HG03159 (cell line): Measurements from ENCODE around the gene ZNF714.
"Not testable (repeated sequence)": the region's sequence is repeated elsewhere in the genome, so short reads cannot be mapped to it uniquely, and the experiment has no call there.

Experiments
- ATAC-seq: cut with Tn5 transposase; IDR thresholded peaks from one replicate; pipeline ENCODE4 v1.9.1; 2021; ENCODE audit warnings: mild to moderate bottlenecking, moderate library complexity; ENCODE audit not compliant: unreplicated experiment

ZNF714 gene

DNA sequence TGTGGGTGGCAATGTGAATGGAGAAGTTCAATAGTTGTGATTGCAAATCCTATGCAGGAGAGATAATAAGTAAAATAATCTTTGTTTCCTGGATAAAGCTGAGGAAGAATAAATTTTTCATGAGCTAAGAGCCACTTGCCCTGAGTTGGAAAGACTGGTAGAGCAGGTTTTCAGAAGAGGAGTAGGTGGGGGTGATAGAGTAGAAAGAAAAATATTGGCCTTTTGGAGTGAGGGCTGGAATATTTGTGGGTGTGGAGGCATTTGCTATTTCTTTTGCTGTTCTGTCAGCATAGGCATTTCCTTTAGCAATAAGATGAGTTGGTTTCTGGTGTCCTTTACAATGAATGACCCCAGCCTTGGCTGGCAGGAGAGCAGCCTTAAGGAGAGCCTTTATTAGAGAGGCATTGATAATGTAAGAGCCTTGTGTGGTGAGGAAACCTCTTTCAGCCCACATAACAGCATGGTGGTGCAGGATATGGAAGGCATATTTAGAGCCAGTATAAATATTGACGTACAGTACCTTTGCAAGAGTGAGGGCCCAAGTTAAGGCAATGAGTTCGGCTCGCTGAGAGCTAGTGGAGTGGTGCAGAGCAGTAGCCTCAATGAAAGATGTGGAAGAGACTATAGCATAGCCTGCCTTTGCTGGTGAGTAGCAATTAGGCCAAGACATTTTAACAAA is 48.2 kb downstream of the ZNF714 start:
- no peak for ATAC-seq

DNA sequence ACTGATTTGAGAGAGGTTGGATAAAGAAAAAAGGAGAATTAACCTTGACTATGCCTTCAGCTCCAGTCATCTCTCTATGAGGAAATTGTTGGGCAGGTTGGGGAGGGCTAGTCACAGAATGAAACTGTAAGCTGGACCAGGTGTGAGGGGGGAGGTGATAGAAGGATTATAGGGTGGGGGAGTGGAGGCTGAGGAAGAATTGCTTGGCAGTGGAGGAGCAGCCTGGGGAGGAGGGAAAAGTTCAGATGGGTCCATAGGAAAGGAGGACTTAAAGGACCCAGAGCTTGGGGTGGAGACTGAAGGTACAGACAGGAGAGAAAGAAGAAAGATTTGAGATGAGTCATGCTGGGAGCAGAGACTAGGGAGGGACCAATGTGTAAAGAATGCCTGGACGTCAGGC is 51.6 kb downstream of the ZNF714 start:
- no peak for ATAC-seq

GRCh38 chr19:21134934-21135366 is 52.9 kb downstream of the ZNF714 start:
- ATAC-seq = no peak

DNA sequence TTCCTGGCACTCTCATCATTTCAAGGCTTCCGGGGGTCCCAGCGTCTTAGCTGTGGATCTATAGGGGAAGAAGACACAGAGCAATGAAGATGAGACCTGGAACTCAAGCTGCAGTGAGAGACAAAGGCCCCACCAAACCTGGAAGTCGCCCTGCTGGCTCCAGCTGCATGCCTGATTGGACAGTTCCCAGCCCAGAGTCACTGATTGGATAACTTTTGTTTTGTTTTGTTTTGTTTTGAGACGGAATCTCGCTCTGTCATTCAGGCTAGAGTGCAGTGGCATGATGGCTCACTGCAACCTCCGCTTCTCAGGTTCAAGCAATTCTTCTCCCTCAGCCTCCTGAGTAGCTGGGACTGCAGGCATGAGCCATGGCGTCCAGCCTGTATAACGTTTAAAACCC is 53.4 kb downstream of the ZNF714 start:
- no peak for ATAC-seq

- no peak for ATAC-seq
Observed at GRCh38 chr19:21138130-21138529, 56.1 kb downstream of the ZNF714 start.

DNA sequence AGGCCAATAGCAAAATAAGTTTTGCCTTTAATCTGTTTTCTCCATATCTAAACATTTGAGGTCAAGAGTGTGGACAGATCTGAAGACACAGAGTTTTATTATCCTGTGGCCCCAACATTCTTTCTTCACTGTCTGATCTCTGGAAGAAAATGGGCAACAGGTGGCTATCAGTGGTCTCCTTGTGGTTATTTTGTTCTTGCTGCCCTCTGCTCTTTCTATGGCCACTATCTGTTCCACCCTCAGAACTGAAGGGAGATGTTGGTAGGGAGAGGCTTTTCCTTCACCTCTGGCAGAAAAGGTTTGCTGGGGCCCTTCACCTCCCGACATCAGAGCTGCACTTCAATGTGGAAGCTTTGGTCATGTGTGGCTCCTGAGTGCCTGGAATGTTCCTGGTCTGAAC is 59.0 kb downstream of the ZNF714 start:
- not testable (repeated sequence) for ATAC-seq

- peak; percentile 99 for ATAC-seq
Observed at GRCh38 chr19:21141787-21142464, 59.9 kb downstream of the ZNF714 start, which contains the start of gene ZNF431. Gene ZNF431 (plus strand): TSS chr19:21142040. CDS start chr19:21142184, 144 bp downstream.

- ATAC-seq = no peak
Observed at GRCh38 chr19:21143428-21143827, 61.4 kb downstream of the ZNF714 start.

GRCh38 chr19:21143854-21144253 is 61.9 kb downstream of the ZNF714 start:
- no peak for ATAC-seq

DNA sequence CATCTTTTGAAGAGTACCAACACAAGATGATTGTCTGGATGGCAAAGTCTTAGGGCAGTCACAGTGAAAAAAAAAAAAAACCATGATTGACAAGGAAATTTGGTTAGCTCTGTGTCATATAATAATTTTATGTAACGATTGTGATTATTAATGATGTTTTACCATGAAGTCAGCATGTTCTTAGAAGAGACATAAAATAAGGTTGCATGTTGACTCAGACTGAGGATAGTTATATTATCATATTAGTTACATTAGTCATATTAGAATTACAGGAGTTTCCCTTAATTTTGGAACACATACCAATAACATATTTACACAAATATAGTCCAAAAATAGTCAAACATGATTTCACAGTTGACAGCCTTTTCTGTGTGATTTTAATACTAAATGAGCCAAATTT is 65.5 kb downstream of the ZNF714 start:
- no peak for ATAC-seq

DNA sequence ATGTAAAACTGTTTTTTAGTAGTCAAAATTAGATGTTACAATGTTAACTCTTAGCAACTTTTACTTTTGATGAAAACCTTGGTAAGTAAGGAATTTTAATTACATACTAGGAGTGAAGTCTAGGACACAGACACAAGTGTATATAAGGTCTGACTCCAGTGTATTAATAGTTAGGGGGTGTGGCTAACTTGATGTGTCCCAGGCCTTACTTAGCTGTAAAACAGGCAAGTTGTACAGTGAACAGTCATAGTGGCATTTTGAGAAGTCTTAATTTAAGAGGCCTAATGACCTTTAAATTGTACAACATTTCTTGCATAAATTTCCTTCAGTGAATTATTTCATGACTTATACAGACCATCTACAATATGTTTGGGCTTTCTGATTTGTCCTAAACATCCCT is 66.7 kb downstream of the ZNF714 start:
- ATAC-seq = no peak

GRCh38 chr19:21149877-21150276 is 67.9 kb downstream of the ZNF714 start:
- no peak for ATAC-seq

DNA sequence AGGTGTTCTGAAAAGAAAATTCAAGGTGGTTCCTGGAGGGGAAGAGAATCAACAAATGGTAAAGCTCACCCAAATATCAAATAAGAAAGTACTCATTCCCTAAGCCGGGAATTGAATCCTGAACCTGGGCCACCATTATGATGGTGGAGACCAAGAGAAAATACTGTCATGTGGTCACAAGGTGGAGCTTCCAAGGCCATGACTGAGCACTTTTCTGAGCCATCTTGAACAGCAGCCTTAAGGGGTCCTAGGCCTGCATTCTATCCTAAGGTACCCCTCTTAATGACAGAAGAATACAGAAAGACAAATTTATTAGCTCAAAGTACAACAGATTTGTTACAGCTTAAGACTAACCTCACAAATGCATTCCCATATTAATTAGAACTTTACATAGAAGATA is 69.5 kb downstream of the ZNF714 start:
- ATAC-seq = no peak

- ATAC-seq = no peak
Observed at GRCh38 chr19:21158523-21159135, 76.6 kb downstream of the ZNF714 start.

DNA sequence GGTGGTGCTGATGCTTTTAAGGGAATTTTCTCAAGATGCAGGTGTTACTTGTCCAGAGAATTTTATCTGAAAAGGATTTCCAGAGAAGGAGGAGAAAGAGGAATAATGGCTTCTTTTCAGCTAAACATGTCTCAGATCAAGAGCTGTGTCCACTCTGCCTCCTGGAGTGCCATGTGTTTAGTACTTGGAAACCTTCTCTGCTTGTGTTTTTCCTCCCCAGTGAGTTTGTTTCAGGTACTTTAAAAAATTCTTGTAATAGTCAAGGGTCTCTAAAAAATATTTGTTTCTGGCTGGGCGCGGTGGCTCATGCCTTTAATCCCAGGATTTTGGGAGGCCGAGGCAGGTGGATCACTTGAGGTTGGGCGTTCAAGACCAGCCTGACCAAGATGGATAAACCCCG is 82.5 kb downstream of the ZNF714 start:
- no peak for ATAC-seq

GRCh38 chr19:21166436-21166835 is 84.4 kb downstream of the ZNF714 start:
- no peak for ATAC-seq
